ENCODE data around the gene MINDY3.

Gene MINDY3

DNA sequence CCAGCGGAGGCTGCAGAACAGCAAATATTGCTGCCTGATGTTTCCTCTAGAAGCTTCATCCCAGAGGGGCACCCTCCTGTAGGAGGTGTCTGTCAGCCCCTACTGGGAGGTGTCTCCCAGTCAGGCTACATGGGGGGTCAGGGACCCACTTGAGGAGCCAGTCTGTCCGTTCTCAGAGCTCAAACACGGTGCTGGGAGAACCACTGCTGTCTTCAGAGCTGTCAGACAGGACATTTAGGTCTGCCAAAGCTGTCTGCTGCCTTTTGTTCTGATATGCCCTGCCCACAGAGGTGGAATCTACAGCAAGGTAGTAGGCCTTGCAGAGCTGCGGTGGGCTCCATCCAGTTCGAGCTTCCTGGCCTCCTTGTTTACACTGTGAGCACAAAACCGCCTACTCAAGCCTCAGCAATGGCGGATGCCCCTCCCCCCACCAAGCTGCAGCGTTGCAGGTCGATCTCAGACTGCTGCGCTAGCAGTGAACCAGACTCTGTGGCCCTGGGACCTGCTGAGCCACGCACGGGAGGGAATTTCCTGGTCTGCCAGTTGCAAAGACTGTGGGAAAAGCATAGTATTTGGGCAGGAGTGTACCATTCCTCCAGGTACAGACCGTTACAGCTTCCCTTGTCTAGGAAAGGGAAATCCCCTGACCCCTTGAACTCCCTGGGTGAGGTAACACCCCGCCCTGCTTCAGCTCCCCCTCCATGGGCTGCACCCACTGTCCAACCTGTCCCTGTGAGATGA lies 17.7 kb upstream of the MINDY3 start:
- TF ChIP-seq TAF1 (IDR thresholded peaks at IDR 0.05; ENCODE audit: borderline replicate concordance, insufficient read depth, low read length) (no peak), POLR2AphosphoS5 (IDR thresholded peaks at IDR 0.05; ENCODE audit: low read depth, low read length) (no peak), FOXP2 (optimal IDR thresholded peaks at IDR 0.05; ENCODE audit: borderline replicate concordance, extremely low read depth, extremely low read length, insufficient read depth) (no peak), SIN3A (IDR thresholded peaks at IDR 0.05; ENCODE audit: borderline replicate concordance, insufficient read depth, low read length) (no peak)
- TF ChIP-seq, protein P1, sequence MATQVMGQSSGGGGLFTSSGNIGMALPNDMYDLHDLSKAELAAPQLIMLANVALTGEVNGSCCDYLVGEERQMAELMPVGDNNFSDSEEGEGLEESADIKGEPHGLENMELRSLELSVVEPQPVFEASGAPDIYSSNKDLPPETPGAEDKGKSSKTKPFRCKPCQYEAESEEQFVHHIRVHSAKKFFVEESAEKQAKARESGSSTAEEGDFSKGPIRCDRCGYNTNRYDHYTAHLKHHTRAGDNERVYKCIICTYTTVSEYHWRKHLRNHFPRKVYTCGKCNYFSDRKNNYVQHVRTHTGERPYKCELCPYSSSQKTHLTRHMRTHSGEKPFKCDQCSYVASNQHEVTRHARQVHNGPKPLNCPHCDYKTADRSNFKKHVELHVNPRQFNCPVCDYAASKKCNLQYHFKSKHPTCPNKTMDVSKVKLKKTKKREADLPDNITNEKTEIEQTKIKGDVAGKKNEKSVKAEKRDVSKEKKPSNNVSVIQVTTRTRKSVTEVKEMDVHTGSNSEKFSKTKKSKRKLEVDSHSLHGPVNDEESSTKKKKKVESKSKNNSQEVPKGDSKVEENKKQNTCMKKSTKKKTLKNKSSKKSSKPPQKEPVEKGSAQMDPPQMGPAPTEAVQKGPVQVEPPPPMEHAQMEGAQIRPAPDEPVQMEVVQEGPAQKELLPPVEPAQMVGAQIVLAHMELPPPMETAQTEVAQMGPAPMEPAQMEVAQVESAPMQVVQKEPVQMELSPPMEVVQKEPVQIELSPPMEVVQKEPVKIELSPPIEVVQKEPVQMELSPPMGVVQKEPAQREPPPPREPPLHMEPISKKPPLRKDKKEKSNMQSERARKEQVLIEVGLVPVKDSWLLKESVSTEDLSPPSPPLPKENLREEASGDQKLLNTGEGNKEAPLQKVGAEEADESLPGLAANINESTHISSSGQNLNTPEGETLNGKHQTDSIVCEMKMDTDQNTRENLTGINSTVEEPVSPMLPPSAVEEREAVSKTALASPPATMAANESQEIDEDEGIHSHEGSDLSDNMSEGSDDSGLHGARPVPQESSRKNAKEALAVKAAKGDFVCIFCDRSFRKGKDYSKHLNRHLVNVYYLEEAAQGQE (IDR thresholded peaks at IDR 0.05; ENCODE audit: insufficient read depth in 1 of 2, low read depth in 2 of 2, low read length in 2 of 2), result no peak

DNA sequence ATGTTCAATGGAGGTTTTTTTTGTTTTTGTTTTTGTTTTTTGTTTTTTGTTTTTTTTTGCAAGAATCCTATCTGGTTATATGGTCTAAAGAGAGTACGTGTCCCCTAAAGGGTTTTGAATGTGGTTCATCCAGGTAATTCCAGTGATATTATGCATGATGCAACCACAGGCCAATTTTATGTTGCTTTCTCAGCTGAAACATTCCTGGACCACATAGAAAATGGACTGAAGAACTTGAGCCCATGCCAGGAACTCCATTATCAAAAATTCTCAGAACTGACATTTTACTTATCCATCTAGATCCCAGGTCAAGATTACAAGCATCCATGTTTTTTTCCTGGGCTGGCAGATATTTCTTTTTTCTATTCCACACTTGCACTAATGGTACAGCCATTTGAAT lies 11.5 kb upstream of the MINDY3 start:
- TF ChIP-seq, protein P1 (IDR thresholded peaks at IDR 0.05; ENCODE audit: insufficient read depth in 1 of 2, low read depth in 2 of 2, low read length in 2 of 2), result no peak
- TF ChIP-seq TAF1 (IDR thresholded peaks at IDR 0.05; ENCODE audit: borderline replicate concordance, insufficient read depth, low read length) (no peak), FOXP2 (optimal IDR thresholded peaks at IDR 0.05; ENCODE audit: borderline replicate concordance, extremely low read depth, extremely low read length, insufficient read depth) (no peak), POLR2AphosphoS5 (IDR thresholded peaks at IDR 0.05; ENCODE audit: low read depth, low read length) (no peak), SIN3A (IDR thresholded peaks at IDR 0.05; ENCODE audit: borderline replicate concordance, insufficient read depth, low read length) (no peak)

DNA sequence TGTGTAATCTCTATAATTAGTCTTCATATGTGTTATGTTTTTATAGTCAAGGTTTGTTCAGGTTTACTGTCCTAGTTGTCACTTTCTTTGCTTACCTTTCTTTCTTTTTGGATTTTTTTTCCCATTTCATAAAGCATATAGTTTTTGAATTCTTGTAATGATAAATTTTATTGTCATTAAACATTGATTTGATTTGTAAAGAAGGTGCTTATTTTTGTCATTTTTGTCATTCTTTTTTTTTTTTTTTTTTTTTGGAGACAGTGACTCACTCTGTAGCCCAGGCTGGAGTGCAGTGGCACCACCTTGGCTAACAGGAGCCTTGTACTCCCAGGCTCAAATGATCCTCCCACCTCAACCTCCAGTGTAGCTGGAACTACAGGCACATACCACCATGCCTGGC lies 9.6 kb upstream of the MINDY3 start:
- TF ChIP-seq, protein P1 (IDR thresholded peaks at IDR 0.05; ENCODE audit: insufficient read depth in 1 of 2, low read depth in 2 of 2, low read length in 2 of 2), result no peak
- no peak for TF ChIP-seq FOXP2 (optimal IDR thresholded peaks at IDR 0.05; ENCODE audit: borderline replicate concordance, extremely low read depth, extremely low read length, insufficient read depth)
- TF ChIP-seq SIN3A (IDR thresholded peaks at IDR 0.05; ENCODE audit: borderline replicate concordance, insufficient read depth, low read length), result no peak
- no peak for TF ChIP-seq TAF1 (IDR thresholded peaks at IDR 0.05; ENCODE audit: borderline replicate concordance, insufficient read depth, low read length)
- TF ChIP-seq POLR2AphosphoS5 (IDR thresholded peaks at IDR 0.05; ENCODE audit: low read depth, low read length), result no peak

DNA sequence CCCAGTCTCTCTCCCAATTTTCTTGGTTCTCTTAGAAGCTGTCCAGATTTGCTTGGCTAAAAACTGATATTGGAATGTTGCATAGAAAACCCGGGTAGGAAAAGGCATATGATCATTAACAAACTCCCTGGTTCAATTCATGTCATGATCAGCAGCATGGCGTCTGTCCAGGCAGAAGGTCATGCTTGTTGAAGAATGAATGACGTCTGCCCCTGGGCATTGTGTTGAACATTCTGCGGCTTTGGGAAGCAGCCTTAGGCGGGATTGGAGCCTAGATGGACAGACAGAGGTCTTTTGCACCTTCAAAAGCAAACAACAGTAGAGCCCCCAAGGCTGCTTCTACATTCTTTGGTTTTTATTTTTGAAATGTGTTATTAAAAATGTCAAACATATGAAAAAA lies 7.7 kb upstream of the MINDY3 start:
- TF ChIP-seq SIN3A (IDR thresholded peaks at IDR 0.05; ENCODE audit: borderline replicate concordance, insufficient read depth, low read length), result no peak
- no peak for TF ChIP-seq FOXP2 (optimal IDR thresholded peaks at IDR 0.05; ENCODE audit: borderline replicate concordance, extremely low read depth, extremely low read length, insufficient read depth)
- no peak for TF ChIP-seq POLR2AphosphoS5 (IDR thresholded peaks at IDR 0.05; ENCODE audit: low read depth, low read length)
- TF ChIP-seq TAF1 (IDR thresholded peaks at IDR 0.05; ENCODE audit: borderline replicate concordance, insufficient read depth, low read length), result no peak
- TF ChIP-seq, protein P1 (IDR thresholded peaks at IDR 0.05; ENCODE audit: insufficient read depth in 1 of 2, low read depth in 2 of 2, low read length in 2 of 2), result no peak

All from PFSK-1 (cell line).